ENCODE data around the gene KCNJ12.

Gene KCNJ12

DNA sequence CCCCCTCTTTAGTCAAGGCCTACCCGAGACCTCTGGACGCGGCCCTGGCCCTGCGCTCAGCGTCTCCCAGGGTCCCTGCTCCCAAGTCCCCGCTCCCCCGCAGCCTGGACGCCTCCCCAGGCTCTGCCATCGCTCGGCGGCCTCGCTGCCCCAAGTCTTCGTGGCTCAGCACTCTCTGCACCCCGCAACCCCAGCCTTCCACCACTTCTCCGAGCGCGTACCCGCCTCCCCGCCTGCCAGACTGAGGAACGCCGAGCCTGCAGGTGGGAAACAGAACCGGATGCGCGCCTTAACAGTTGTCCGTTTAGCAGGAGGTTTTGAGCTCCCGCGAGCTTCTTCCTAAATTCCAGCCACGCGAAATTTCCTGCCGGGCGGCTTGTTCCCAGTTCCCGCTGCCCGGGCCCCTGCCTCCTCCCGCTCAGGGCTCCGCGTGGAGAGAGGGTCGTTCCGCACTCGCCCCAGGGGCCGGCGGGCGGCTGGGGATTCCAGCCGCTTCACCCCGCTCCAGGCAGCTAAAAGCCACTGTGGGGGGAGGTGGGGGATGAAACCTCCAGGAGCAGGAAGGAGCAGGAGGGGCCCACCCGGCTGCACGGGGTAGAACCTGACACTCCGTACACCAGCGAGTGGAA is 87.7 kb downstream of the KCNJ12 start:
- Histone ChIP-seq H4K91ac (ENCODE audit: low read length) (no peak overlapping the region), H3K4me1 (ENCODE audit: control insufficient read depth, insufficient read depth, low read depth, low read length) (peaks cover 5% of the 10 kb centered on the region), H2BK15ac (ENCODE audit: low read depth, poor library complexity, severe bottlenecking) (no peak overlapping the region), H3K27ac (ENCODE audit: low read length, poor library complexity, severe bottlenecking) (no peak overlapping the region), H3K18ac (ENCODE audit: low read depth in 1 of 2, low read length in 2 of 2) (peak overlapping the region in 1 of 2 experiments; percentile 34), H4K8ac (ENCODE audit: low read length) (no peak overlapping the region), H3K9me3 (ENCODE audit: control insufficient read depth, low read length) (no peaks in the 10 kb centered on the region), H3K4ac (ENCODE audit: low read depth in 1 of 2, low read length in 2 of 2) (no peak overlapping the region), H2BK5ac (ENCODE audit: low read depth, low read length, poor library complexity, severe bottlenecking) (no peak overlapping the region), H3K27me3 (ENCODE audit: control insufficient read depth in 1 of 2, insufficient read depth in 1 of 2, low read length in 2 of 2) (peaks cover 51 to 71% of the 10 kb centered on the region in 2 experiments), H3K14ac (ENCODE audit: low read length in 2 of 2) (no peak overlapping the region), H2BK120ac (ENCODE audit: low read depth, low read length) (no peak overlapping the region), H3K79me1 (replicated peaks; ENCODE audit: low read length, poor library complexity, severe bottlenecking) (no peaks in the 10 kb centered on the region), H3K4me3 (ENCODE audit: insufficient read depth in 1 of 2, low read depth in 1 of 2, low read length in 2 of 2) (peak overlapping the region in 1 of 2 experiments; percentile 33), H2BK12ac (ENCODE audit: low read length in 2 of 2) (no peak overlapping the region), H3K4me2 (ENCODE audit: low read length, poor library complexity, severe bottlenecking) (peak overlapping the region; percentile 23), H3K9ac (ENCODE audit: low read length) (no peak overlapping the region), H2AFZ (ENCODE audit: low read depth, low read length) (no peak overlapping the region), H3K36me3 (ENCODE audit: control insufficient read depth in 1 of 2, insufficient read depth in 2 of 2, low read depth in 1 of 2, low read length in 2 of 2) (no peaks in the 10 kb centered on the region), H2AK5ac (ENCODE audit: low read length, severe bottlenecking) (no peak overlapping the region), H3K23ac (ENCODE audit: low read length in 2 of 2) (no peak overlapping the region)
- WGBS = 10% methylated on average over 48 of the region's 48 CpGs
- no peak for DNase-seq

DNA sequence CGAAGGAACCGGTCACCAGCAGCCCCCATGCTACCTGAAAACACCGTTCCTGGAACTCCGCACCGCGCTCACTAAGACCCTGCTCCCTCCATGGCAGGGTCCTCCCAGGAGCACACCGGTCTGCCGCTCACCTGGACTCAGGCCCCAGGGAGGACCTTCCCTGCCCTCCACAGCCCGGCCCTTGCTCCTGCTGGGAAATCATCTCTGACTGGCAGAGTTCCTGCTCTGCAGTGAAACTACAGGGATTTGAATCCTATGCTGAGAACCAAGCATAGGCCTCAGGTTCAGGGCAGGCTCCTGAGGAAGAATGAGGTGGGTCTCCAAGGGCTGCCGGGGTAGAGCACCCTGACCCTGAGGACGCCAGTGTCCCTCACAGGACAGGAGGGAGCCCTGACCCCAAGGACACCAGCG is 88.5 kb downstream of the KCNJ12 start:
- peak overlapping the region; percentile 11 for H4K91ac ChIP-seq (ENCODE audit: low read length)
- peaks cover 5% of the 10 kb centered on the region for H3K4me1 ChIP-seq (ENCODE audit: control insufficient read depth, insufficient read depth, low read depth, low read length)
- no peak overlapping the region for H2BK12ac ChIP-seq (ENCODE audit: low read length in 2 of 2)
- H3K27ac ChIP-seq (ENCODE audit: low read length, poor library complexity, severe bottlenecking) = no peak overlapping the region
- no peak overlapping the region for H3K4ac ChIP-seq (ENCODE audit: low read depth in 1 of 2, low read length in 2 of 2)
- no peak overlapping the region for H3K14ac ChIP-seq (ENCODE audit: low read length in 2 of 2)
- WGBS = 60% methylated on average over 12 of the region's 12 CpGs
- H3K9ac ChIP-seq (ENCODE audit: low read length) = no peak overlapping the region
- H3K36me3 ChIP-seq (ENCODE audit: control insufficient read depth in 1 of 2, insufficient read depth in 2 of 2, low read depth in 1 of 2, low read length in 2 of 2) = no peaks in the 10 kb centered on the region
- no peaks in the 10 kb centered on the region for H3K79me1 ChIP-seq (replicated peaks; ENCODE audit: low read length, poor library complexity, severe bottlenecking)
- H2AK5ac ChIP-seq (ENCODE audit: low read length, severe bottlenecking) = no peak overlapping the region
- peaks cover 51 to 75% of the 10 kb centered on the region in 2 experiments for H3K27me3 ChIP-seq (ENCODE audit: control insufficient read depth in 1 of 2, insufficient read depth in 1 of 2, low read length in 2 of 2)
- no peak overlapping the region for H2BK15ac ChIP-seq (ENCODE audit: low read depth, poor library complexity, severe bottlenecking)
- DNase-seq = no peak
- H2BK5ac ChIP-seq (ENCODE audit: low read depth, low read length, poor library complexity, severe bottlenecking) = no peak overlapping the region
- no peak overlapping the region for H4K8ac ChIP-seq (ENCODE audit: low read length)
- no peak overlapping the region for H2BK120ac ChIP-seq (ENCODE audit: low read depth, low read length)
- H3K23ac ChIP-seq (ENCODE audit: low read length in 2 of 2) = peak overlapping the region in 1 of 2 experiments; percentile 50
- H3K4me3 ChIP-seq (ENCODE audit: insufficient read depth in 1 of 2, low read depth in 1 of 2, low read length in 2 of 2) = no peak overlapping the region
- H3K9me3 ChIP-seq (ENCODE audit: control insufficient read depth, low read length) = no peaks in the 10 kb centered on the region
- H2AFZ ChIP-seq (ENCODE audit: low read depth, low read length) = no peak overlapping the region
- no peak overlapping the region for H3K4me2 ChIP-seq (ENCODE audit: low read length, poor library complexity, severe bottlenecking)
- no peak overlapping the region for H3K18ac ChIP-seq (ENCODE audit: low read depth in 1 of 2, low read length in 2 of 2)

DNA sequence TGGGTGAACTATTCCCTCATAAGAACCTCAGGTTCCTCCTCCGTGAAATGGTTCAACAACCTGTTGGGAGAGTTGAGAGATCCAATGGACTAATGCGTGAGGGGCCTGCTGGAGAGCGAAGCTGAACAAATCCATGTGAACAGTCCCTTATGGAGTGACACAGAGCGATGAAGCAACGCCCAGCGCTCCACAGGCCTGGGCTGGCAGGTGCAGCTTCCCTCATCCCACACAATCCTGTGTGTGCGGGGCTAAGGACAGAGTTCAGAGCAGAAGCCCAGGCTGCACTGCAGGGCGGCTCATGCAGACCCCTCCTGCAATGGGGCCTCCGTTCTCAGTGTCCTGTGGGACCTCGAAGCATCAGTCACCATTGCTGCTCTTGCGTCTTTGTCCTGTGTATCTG is 90.4 kb downstream of the KCNJ12 start:
- no peak overlapping the region for H3K18ac ChIP-seq (ENCODE audit: low read depth in 1 of 2, low read length in 2 of 2)
- no peaks in the 10 kb centered on the region for H3K79me1 ChIP-seq (replicated peaks; ENCODE audit: low read length, poor library complexity, severe bottlenecking)
- H4K91ac ChIP-seq (ENCODE audit: low read length) = no peak overlapping the region
- H2BK15ac ChIP-seq (ENCODE audit: low read depth, poor library complexity, severe bottlenecking) = no peak overlapping the region
- no peak for DNase-seq
- no peak overlapping the region for H3K14ac ChIP-seq (ENCODE audit: low read length in 2 of 2)
- no peaks in the 10 kb centered on the region for H3K9me3 ChIP-seq (ENCODE audit: control insufficient read depth, low read length)
- no peak overlapping the region for H2BK5ac ChIP-seq (ENCODE audit: low read depth, low read length, poor library complexity, severe bottlenecking)
- no peak overlapping the region for H3K4me3 ChIP-seq (ENCODE audit: insufficient read depth in 1 of 2, low read depth in 1 of 2, low read length in 2 of 2)
- no peak overlapping the region for H3K23ac ChIP-seq (ENCODE audit: low read length in 2 of 2)
- H2AFZ ChIP-seq (ENCODE audit: low read depth, low read length) = no peak overlapping the region
- H4K8ac ChIP-seq (ENCODE audit: low read length) = no peak overlapping the region
- no peak overlapping the region for H2BK12ac ChIP-seq (ENCODE audit: low read length in 2 of 2)
- H3K9ac ChIP-seq (ENCODE audit: low read length) = no peak overlapping the region
- no peak overlapping the region for H3K4ac ChIP-seq (ENCODE audit: low read depth in 1 of 2, low read length in 2 of 2)
- H3K27ac ChIP-seq (ENCODE audit: low read length, poor library complexity, severe bottlenecking) = no peak overlapping the region
- peaks cover 57 to 73% of the 10 kb centered on the region in 2 experiments for H3K27me3 ChIP-seq (ENCODE audit: control insufficient read depth in 1 of 2, insufficient read depth in 1 of 2, low read length in 2 of 2)
- WGBS = 94% methylated on average over 11 of the region's 11 CpGs
- no peaks in the 10 kb centered on the region for H3K36me3 ChIP-seq (ENCODE audit: control insufficient read depth in 1 of 2, insufficient read depth in 2 of 2, low read depth in 1 of 2, low read length in 2 of 2)
- H2BK120ac ChIP-seq (ENCODE audit: low read depth, low read length) = no peak overlapping the region
- peaks cover 5% of the 10 kb centered on the region for H3K4me1 ChIP-seq (ENCODE audit: control insufficient read depth, insufficient read depth, low read depth, low read length)
- H2AK5ac ChIP-seq (ENCODE audit: low read length, severe bottlenecking) = no peak overlapping the region
- H3K4me2 ChIP-seq (ENCODE audit: low read length, poor library complexity, severe bottlenecking) = no peak overlapping the region

DNA sequence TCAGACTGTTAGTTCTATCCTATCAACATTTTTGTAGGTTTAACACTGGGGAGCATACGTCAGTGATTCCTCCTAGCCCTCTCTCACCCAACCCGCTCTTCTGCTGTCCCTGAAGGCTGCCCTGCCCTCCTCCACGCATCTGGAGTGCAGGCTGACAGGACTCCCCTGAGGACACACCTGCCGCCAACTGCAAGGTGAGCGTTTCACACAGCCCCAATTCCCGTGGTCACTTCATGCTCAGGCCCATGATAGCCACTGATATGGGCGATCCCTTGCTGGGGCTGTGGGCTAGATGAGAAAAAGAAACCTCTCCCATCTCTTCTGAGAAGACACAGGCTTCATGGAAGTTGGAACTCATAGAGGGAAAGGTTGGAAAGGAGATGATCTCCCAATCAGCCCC is 91.0 kb downstream of the KCNJ12 start:
- WGBS = 73% methylated on average over 6 of the region's 7 CpGs
- Histone ChIP-seq H3K9me3 (ENCODE audit: control insufficient read depth, low read length) (no peaks in the 10 kb centered on the region), H3K36me3 (ENCODE audit: control insufficient read depth in 1 of 2, insufficient read depth in 2 of 2, low read depth in 1 of 2, low read length in 2 of 2) (no peaks in the 10 kb centered on the region), H3K27me3 (ENCODE audit: control insufficient read depth in 1 of 2, insufficient read depth in 1 of 2, low read length in 2 of 2) (peaks cover 53 to 70% of the 10 kb centered on the region in 2 experiments), H2BK5ac (ENCODE audit: low read depth, low read length, poor library complexity, severe bottlenecking) (no peak overlapping the region), H2BK120ac (ENCODE audit: low read depth, low read length) (no peak overlapping the region), H3K27ac (ENCODE audit: low read length, poor library complexity, severe bottlenecking) (no peak overlapping the region), H3K14ac (ENCODE audit: low read length in 2 of 2) (no peak overlapping the region), H4K8ac (ENCODE audit: low read length) (no peak overlapping the region), H2BK15ac (ENCODE audit: low read depth, poor library complexity, severe bottlenecking) (no peak overlapping the region), H3K4me2 (ENCODE audit: low read length, poor library complexity, severe bottlenecking) (no peak overlapping the region), H3K23ac (ENCODE audit: low read length in 2 of 2) (no peak overlapping the region), H2AK5ac (ENCODE audit: low read length, severe bottlenecking) (no peak overlapping the region), H4K91ac (ENCODE audit: low read length) (peak overlapping the region; percentile 55), H3K4me1 (ENCODE audit: control insufficient read depth, insufficient read depth, low read depth, low read length) (peaks cover 5% of the 10 kb centered on the region), H3K4me3 (ENCODE audit: insufficient read depth in 1 of 2, low read depth in 1 of 2, low read length in 2 of 2) (no peak overlapping the region), H3K79me1 (replicated peaks; ENCODE audit: low read length, poor library complexity, severe bottlenecking) (no peaks in the 10 kb centered on the region), H3K18ac (ENCODE audit: low read depth in 1 of 2, low read length in 2 of 2) (no peak overlapping the region), H2BK12ac (ENCODE audit: low read length in 2 of 2) (no peak overlapping the region), H2AFZ (ENCODE audit: low read depth, low read length) (no peak overlapping the region), H3K4ac (ENCODE audit: low read depth in 1 of 2, low read length in 2 of 2) (no peak overlapping the region), H3K9ac (ENCODE audit: low read length) (no peak overlapping the region)
- DNase-seq = no peak

Data from mesenchymal stem cell (in vitro differentiated cells and primary cell).